ENCODE results near the gene AQP2. TPM values are rescaled to one million over a fixed set of nuclear protein-coding genes. Genes with fewer than 3 reads are reported as not detected.

Gene AQP2
- total and polyA plus RNA-seq, 2 experiments from 2014 or later: 0.07 TPM; not detected in 1

- TF ChIP-seq ZNF462 (CRISPR knock-in tag; IDR thresholded peaks at IDR 0.05) (no peak), JUNB (IDR thresholded peaks at IDR 0.05; ENCODE audit: unreplicated experiment) (no peak)
Measured at GRCh38 chr12:49942512-49942893, 8.0 kb upstream of the AQP2 start (continued).

- Histone ChIP-seq H3K27ac (ENCODE audit: low read depth) (no peak overlapping the region), H3K4me1 (ENCODE audit: insufficient read depth) (peaks cover 26% of the 10 kb centered on the region), H3K27me3 (ENCODE audit: insufficient read depth) (no peaks in the 10 kb centered on the region), H2AFZ (no peak overlapping the region; the same call in 1 of the 2 replicates), H3K9me2 (ENCODE audit: insufficient read depth) (no peaks in the 10 kb centered on the region), H3F3A (replicated peaks; ENCODE audit: low read depth) (no peaks in the 10 kb centered on the region), H3K4me3 (no peak overlapping the region), H3K79me2 (replicated peaks; ENCODE audit: insufficient read depth) (no peaks in the 10 kb centered on the region), H4K20me1 (replicated peaks; ENCODE audit: insufficient read depth) (no peaks in the 10 kb centered on the region), H3K36me3 (ENCODE audit: insufficient read depth) (no peaks in the 10 kb centered on the region), H3K4me2 (no peak overlapping the region)
- H3K27ac Mint-ChIP-seq: no peak overlapping the region
- peaks cover 14% of the 10 kb centered on the region for H3K27me3 Mint-ChIP-seq (ENCODE audit: insufficient read depth, low read depth, poor library complexity)
- DNase-seq (ENCODE audit: low spot score) (no peak), ATAC-seq (no peak)
- H3K4me1 Mint-ChIP-seq: peaks cover 41% of the 10 kb centered on the region
- H3K4me3 Mint-ChIP-seq: no peak overlapping the region
- no peaks in the 10 kb centered on the region for H3K9me3 Mint-ChIP-seq
- no peaks in the 10 kb centered on the region for H3K36me3 Mint-ChIP-seq (ENCODE audit: low read depth)
- TF ChIP-seq POLR2AphosphoS5 (IDR thresholded peaks at IDR 0.05; ENCODE audit: low read depth) (no peak), EZH2 (IDR thresholded peaks at IDR 0.05; ENCODE audit: low read depth, unreplicated experiment) (no peak), ZNF331 (CRISPR knock-in tag; IDR thresholded peaks at IDR 0.05; ENCODE audit: low read depth) (no peak), JUNB (IDR thresholded peaks at IDR 0.05; ENCODE audit: unreplicated experiment) (no peak), REST (IDR thresholded peaks at IDR 0.05; ENCODE audit: unreplicated experiment) (no peak), CTCF (conservative IDR thresholded peaks at IDR 0.05; ENCODE audit: low read depth in 2 of 2) (no peak)
- TF ChIP-seq, protein P1, sequence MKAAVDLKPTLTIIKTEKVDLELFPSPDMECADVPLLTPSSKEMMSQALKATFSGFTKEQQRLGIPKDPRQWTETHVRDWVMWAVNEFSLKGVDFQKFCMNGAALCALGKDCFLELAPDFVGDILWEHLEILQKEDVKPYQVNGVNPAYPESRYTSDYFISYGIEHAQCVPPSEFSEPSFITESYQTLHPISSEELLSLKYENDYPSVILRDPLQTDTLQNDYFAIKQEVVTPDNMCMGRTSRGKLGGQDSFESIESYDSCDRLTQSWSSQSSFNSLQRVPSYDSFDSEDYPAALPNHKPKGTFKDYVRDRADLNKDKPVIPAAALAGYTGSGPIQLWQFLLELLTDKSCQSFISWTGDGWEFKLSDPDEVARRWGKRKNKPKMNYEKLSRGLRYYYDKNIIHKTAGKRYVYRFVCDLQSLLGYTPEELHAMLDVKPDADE (IDR thresholded peaks at IDR 0.05): no peak
Measured at GRCh38 chr12:49942921-49943624, 7.5 kb upstream of the AQP2 start.

All from GM23338 (cell line).